ENCODE measurements around the gene USH2A.

The USH2A gene

GRCh38 chr1:215673943-215674342 lies 749.3 kb downstream of the USH2A start:
- DNase-seq = no peak

GRCh38 chr1:215672482-215672881 lies 750.8 kb downstream of the USH2A start:
- no peak for DNase-seq

- no peak for DNase-seq
These were observed 753.3 kb downstream of the USH2A start for GRCh38 chr1:215669806-215670491.

GRCh38 chr1:215667761-215668160 lies 755.5 kb downstream of the USH2A start:
- DNase-seq = no peak

- no peak for DNase-seq
These were observed 758.0 kb downstream of the USH2A start for GRCh38 chr1:215665215-215665614.

GRCh38 chr1:215661033-215661432 lies 762.2 kb downstream of the USH2A start:
- DNase-seq = no peak

- DNase-seq = no peak
These were observed 763.0 kb downstream of the USH2A start for GRCh38 chr1:215660259-215660658.

GRCh38 chr1:215657047-215657446 lies 766.2 kb downstream of the USH2A start:
- no peak for DNase-seq

- no peak for DNase-seq
These were observed 770.9 kb downstream of the USH2A start for GRCh38 chr1:215652371-215652770.

GRCh38 chr1:215651867-215652266 lies 771.4 kb downstream of the USH2A start:
- no peak for DNase-seq

GRCh38 chr1:215650446-215651149 lies 772.6 kb downstream of the USH2A start:
- no peak for DNase-seq

GRCh38 chr1:215648957-215649356 lies 774.3 kb downstream of the USH2A start:
- DNase-seq = no peak

GRCh38 chr1:215647738-215648137 lies 775.5 kb downstream of the USH2A start:
- DNase-seq = no peak

- no peak for DNase-seq
These were observed 777.4 kb downstream of the USH2A start for GRCh38 chr1:215645861-215646260.

- no peak for DNase-seq
These were observed 778.1 kb downstream of the USH2A start for GRCh38 chr1:215645182-215645581.

GRCh38 chr1:215643592-215644321 lies 779.5 kb downstream of the USH2A start:
- no peak for DNase-seq

- DNase-seq = no peak
These were observed 782.7 kb downstream of the USH2A start for GRCh38 chr1:215640429-215641148.

- DNase-seq = no peak
These were observed 786.1 kb downstream of the USH2A start for GRCh38 chr1:215637041-215637573.

- no peak for DNase-seq
These were observed 786.8 kb downstream of the USH2A start for GRCh38 chr1:215636258-215636965.

- no peak for DNase-seq
These were observed 787.4 kb downstream of the USH2A start for GRCh38 chr1:215635827-215636226.

GRCh38 chr1:215631489-215631888 lies 791.8 kb downstream of the USH2A start:
- no peak for DNase-seq

GRCh38 chr1:215631040-215631439 lies 792.2 kb downstream of the USH2A start:
- no peak for DNase-seq
